ENCODE results near the gene CMTM1.
"Not testable (repeated sequence)": the region's sequence is repeated elsewhere in the genome, so short reads cannot be mapped to it uniquely, and the experiment has no call there.

CMTM1 gene

GRCh38 chr16:66562409-66562808 is 3.8 kb upstream of the CMTM1 start:
- no peak for DNase-seq (ENCODE audit: low read depth in 2 of 2)

GRCh38 chr16:66562986-66563385 is 3.3 kb upstream of the CMTM1 start:
- DNase-seq (ENCODE audit: low read depth in 2 of 2), result no peak

GRCh38 chr16:66563574-66564334 is 2.5 kb upstream of the CMTM1 start:
- DNase-seq (ENCODE audit: low read depth in 2 of 2), result no peak

GRCh38 chr16:66567270-66567669 is 1.0 kb downstream of the CMTM1 start:
- DNase-seq (ENCODE audit: low read depth in 2 of 2), result not testable (repeated sequence)

GRCh38 chr16:66568355-66568754 is 2.1 kb downstream of the CMTM1 start:
- no peak for DNase-seq (ENCODE audit: low read depth in 2 of 2)

GRCh38 chr16:66569131-66569530 is 2.9 kb downstream of the CMTM1 start:
- no peak for DNase-seq (ENCODE audit: low read depth in 2 of 2)

- no peak for DNase-seq (ENCODE audit: low read depth in 2 of 2)
Measured at GRCh38 chr16:66569827-66570405, 3.7 kb downstream of the CMTM1 start.

- DNase-seq (ENCODE audit: low read depth in 2 of 2), result no peak
Measured at GRCh38 chr16:66572356-66572755, 6.1 kb downstream of the CMTM1 start.

GRCh38 chr16:66574081-66574480 is 7.8 kb downstream of the CMTM1 start:
- DNase-seq (ENCODE audit: low read depth in 2 of 2), result no peak

GRCh38 chr16:66574531-66574930 is 8.3 kb downstream of the CMTM1 start:
- no peak for DNase-seq (ENCODE audit: low read depth in 2 of 2)

- no peak for DNase-seq (ENCODE audit: low read depth in 2 of 2)
Measured at GRCh38 chr16:66575060-66575459, 8.8 kb downstream of the CMTM1 start.

GRCh38 chr16:66576296-66576695 is 10.1 kb downstream of the CMTM1 start:
- no peak for DNase-seq (ENCODE audit: low read depth in 2 of 2)

- no peak for DNase-seq (ENCODE audit: low read depth in 2 of 2)
Measured at GRCh38 chr16:66578651-66579531, 12.7 kb downstream of the CMTM1 start, which contains the start of gene CMTM2. CMTM2 (plus strand) TSS chr16:66579463; CDS start chr16:66579608, 145 bp downstream.

- no peak for DNase-seq (ENCODE audit: low read depth in 2 of 2)
Measured at GRCh38 chr16:66580605-66581209, 14.5 kb downstream of the CMTM1 start.

- DNase-seq (ENCODE audit: low read depth in 2 of 2), result no peak
Measured at GRCh38 chr16:66581246-66581952, 15.2 kb downstream of the CMTM1 start.

GRCh38 chr16:66585481-66586239 is 19.4 kb downstream of the CMTM1 start:
- no peak for DNase-seq (ENCODE audit: low read depth in 2 of 2)

- no peak for DNase-seq (ENCODE audit: low read depth in 2 of 2)
Measured at GRCh38 chr16:66587881-66588600, 21.8 kb downstream of the CMTM1 start.

- peak; percentile 39 to 54 for DNase-seq (ENCODE audit: low read depth in 2 of 2)
Measured at GRCh38 chr16:66588981-66589713, 22.9 kb downstream of the CMTM1 start.

- DNase-seq (ENCODE audit: low read depth in 2 of 2), result no peak
Measured at GRCh38 chr16:66590322-66590721, 24.1 kb downstream of the CMTM1 start.

All from stimulated activated CD8-positive, alpha-beta memory T cell treated with anti-CD3 and anti-CD28 coated beads, Interleukin-15, amount 100 ng/mL, for 48 hours (primary cell).